ENCODE measurements around the gene CCHCR1.

The CCHCR1 gene

DNA sequence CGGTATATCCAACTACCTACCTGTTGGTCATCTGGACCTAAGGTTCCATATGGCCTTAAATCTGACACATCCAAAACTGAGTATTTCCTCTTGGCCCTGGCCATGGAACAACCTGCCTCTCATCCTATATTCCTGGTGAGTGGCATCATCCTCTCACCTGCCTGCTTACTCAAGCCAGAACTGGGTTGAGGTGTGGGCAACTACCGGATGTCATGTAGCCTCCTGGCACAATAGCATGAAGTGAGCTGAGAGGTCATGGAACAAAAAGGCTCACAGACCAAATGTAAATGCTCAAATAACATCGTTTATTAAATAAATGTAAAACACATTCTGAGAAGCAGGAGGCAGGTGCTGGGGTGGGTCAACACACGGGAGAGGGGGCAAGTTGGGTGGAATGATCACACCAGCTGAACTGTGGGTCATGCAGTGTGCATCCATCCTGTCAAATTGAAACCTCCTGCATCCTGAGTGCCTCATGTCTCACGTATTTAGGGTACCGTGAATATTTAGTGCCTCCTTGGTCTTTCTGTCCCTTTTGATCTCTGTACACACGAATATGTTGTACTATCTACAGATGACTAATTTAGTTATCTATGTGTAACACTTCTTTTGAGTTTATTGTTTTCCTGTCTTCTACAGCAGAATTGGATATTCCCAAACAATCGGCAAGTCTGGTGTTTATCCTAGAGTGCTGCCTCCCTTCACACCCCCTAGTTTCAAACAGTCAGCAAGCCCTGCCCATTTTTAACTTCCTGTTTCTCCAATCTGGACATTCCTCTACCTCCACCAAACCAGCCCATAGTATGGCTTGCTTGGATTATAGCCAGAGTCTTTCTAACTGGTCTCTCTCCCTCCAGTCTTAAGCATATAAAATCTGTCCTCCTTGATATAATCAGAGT is 20.8 kb upstream of the CCHCR1 start:
- TF ChIP-seq SPI1 (IDR thresholded peaks at IDR 0.05; ENCODE audit: borderline replicate concordance, low read depth) (no peak), POLR2AphosphoS5 (IDR thresholded peaks at IDR 0.05; ENCODE audit: low read depth) (no peak), GABPA (IDR thresholded peaks at IDR 0.05; ENCODE audit: low read depth) (no peak)
- TF ChIP-seq, protein P1, sequence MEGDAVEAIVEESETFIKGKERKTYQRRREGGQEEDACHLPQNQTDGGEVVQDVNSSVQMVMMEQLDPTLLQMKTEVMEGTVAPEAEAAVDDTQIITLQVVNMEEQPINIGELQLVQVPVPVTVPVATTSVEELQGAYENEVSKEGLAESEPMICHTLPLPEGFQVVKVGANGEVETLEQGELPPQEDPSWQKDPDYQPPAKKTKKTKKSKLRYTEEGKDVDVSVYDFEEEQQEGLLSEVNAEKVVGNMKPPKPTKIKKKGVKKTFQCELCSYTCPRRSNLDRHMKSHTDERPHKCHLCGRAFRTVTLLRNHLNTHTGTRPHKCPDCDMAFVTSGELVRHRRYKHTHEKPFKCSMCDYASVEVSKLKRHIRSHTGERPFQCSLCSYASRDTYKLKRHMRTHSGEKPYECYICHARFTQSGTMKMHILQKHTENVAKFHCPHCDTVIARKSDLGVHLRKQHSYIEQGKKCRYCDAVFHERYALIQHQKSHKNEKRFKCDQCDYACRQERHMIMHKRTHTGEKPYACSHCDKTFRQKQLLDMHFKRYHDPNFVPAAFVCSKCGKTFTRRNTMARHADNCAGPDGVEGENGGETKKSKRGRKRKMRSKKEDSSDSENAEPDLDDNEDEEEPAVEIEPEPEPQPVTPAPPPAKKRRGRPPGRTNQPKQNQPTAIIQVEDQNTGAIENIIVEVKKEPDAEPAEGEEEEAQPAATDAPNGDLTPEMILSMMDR (IDR thresholded peaks at IDR 0.05; ENCODE audit: insufficient read depth, low read length): no peak
- TF ChIP-seq, protein P2, sequence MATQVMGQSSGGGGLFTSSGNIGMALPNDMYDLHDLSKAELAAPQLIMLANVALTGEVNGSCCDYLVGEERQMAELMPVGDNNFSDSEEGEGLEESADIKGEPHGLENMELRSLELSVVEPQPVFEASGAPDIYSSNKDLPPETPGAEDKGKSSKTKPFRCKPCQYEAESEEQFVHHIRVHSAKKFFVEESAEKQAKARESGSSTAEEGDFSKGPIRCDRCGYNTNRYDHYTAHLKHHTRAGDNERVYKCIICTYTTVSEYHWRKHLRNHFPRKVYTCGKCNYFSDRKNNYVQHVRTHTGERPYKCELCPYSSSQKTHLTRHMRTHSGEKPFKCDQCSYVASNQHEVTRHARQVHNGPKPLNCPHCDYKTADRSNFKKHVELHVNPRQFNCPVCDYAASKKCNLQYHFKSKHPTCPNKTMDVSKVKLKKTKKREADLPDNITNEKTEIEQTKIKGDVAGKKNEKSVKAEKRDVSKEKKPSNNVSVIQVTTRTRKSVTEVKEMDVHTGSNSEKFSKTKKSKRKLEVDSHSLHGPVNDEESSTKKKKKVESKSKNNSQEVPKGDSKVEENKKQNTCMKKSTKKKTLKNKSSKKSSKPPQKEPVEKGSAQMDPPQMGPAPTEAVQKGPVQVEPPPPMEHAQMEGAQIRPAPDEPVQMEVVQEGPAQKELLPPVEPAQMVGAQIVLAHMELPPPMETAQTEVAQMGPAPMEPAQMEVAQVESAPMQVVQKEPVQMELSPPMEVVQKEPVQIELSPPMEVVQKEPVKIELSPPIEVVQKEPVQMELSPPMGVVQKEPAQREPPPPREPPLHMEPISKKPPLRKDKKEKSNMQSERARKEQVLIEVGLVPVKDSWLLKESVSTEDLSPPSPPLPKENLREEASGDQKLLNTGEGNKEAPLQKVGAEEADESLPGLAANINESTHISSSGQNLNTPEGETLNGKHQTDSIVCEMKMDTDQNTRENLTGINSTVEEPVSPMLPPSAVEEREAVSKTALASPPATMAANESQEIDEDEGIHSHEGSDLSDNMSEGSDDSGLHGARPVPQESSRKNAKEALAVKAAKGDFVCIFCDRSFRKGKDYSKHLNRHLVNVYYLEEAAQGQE (IDR thresholded peaks at IDR 0.05; ENCODE audit: insufficient replicate concordance, low read depth): no peak
- DNase-seq (ENCODE audit: low read depth in 1 of 2, low spot score in 1 of 2): no peak
- Histone ChIP-seq H3K27me3 (ENCODE audit: insufficient read depth, poor library complexity, severe bottlenecking) (no peaks in the 10 kb centered on the region), H3K27ac (replicated peaks) (no peak overlapping the region), H3K4me3 (replicated peaks; ENCODE audit: insufficient read depth, low read length) (no peak overlapping the region)

DNA sequence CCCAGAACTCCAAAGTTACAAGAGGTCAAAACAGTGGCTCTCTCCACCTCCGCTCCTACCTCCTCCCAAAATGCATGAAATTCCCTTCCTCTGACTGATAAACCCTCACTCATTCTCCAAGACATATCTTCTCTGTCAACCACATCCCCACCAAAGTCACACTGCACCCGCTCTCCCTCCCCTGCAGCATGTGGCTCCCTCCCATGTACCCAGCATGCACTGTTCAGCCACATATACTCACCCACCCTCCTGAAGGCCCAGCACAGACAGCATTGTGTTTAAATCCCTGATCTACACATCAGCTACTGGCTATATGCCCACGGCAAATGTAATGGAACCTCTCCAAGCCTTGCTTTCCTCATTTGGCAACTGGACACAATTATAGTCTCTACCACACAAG is 18.4 kb upstream of the CCHCR1 start:
- Histone ChIP-seq H3K27me3 (ENCODE audit: insufficient read depth, poor library complexity, severe bottlenecking) (no peaks in the 10 kb centered on the region), H3K4me3 (replicated peaks; ENCODE audit: insufficient read depth, low read length) (no peak overlapping the region), H3K27ac (replicated peaks) (no peak overlapping the region)
- DNase-seq (ENCODE audit: low read depth in 1 of 2, low spot score in 1 of 2): no peak
- TF ChIP-seq SPI1 (IDR thresholded peaks at IDR 0.05; ENCODE audit: borderline replicate concordance, low read depth) (no peak), GABPA (IDR thresholded peaks at IDR 0.05; ENCODE audit: low read depth) (no peak), POLR2AphosphoS5 (IDR thresholded peaks at IDR 0.05; ENCODE audit: low read depth) (no peak)
- TF ChIP-seq, protein P2 (IDR thresholded peaks at IDR 0.05; ENCODE audit: insufficient replicate concordance, low read depth): no peak
- TF ChIP-seq, protein P1 (IDR thresholded peaks at IDR 0.05; ENCODE audit: insufficient read depth, low read length): no peak

DNA sequence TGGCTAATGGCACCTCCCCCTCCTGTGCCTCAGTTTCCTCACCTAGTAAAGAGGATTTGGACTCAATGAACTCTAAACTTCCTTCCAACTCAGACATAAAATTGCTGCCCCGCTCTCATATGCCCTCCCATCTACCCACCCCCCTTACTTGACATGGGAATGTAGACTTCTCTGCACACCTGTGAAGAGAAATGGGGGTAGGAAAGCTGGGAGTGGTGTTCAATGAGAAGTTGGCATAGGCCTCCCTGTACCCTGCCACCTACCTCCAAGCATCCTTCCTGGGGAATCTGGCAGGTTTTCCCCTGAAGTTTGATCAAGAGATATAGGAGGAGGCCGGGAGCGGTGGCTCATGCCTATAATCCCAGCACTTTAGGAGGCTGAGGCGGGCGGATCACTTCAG is 16.8 kb upstream of the CCHCR1 start:
- TF ChIP-seq, protein P2 (IDR thresholded peaks at IDR 0.05; ENCODE audit: insufficient replicate concordance, low read depth): no peak
- TF ChIP-seq GABPA (IDR thresholded peaks at IDR 0.05; ENCODE audit: low read depth): no peak
- no peak for TF ChIP-seq POLR2AphosphoS5 (IDR thresholded peaks at IDR 0.05; ENCODE audit: low read depth)
- TF ChIP-seq SPI1 (IDR thresholded peaks at IDR 0.05; ENCODE audit: borderline replicate concordance, low read depth): no peak
- TF ChIP-seq, protein P1 (IDR thresholded peaks at IDR 0.05; ENCODE audit: insufficient read depth, low read length): no peak
- no peak overlapping the region for H3K27ac ChIP-seq (replicated peaks)
- no peak overlapping the region for H3K4me3 ChIP-seq (replicated peaks; ENCODE audit: insufficient read depth, low read length)
- no peaks in the 10 kb centered on the region for H3K27me3 ChIP-seq (ENCODE audit: insufficient read depth, poor library complexity, severe bottlenecking)
- no peak for DNase-seq (ENCODE audit: low read depth in 1 of 2, low spot score in 1 of 2)
